Parathyroid adenoma (tissue), 2 donors: ENCODE measurements around the gene C2orf42.
"Not testable (repeated sequence)": the region's sequence is repeated elsewhere in the genome, so short reads cannot be mapped to it uniquely, and the experiment has no call there.

ENCODE experiments used
- H2AFZ ChIP-seq: fragments of 300-600 bp; sonication (generic); one replicate; pipeline ENCODE4 v1.7.0; 2017; ENCODE audit warnings: antibody characterized with exemption, mild to moderate bottlenecking
- H3K27ac ChIP-seq: fragments of 300-600 bp; sonication (generic); one replicate; pipeline ENCODE4 v1.7.0; 2017
- H3K27me3 ChIP-seq: fragments of 300-600 bp; sonication (generic); one replicate; pipeline ENCODE4 v1.7.0; 2017; ENCODE audit warnings: low read length; ENCODE audit not compliant: control insufficient read depth, insufficient read depth
- H3K36me3 ChIP-seq: fragments of 300-600 bp; sonication (generic); one replicate; pipeline ENCODE4 v1.7.0; 2017; ENCODE audit warnings: low read length; ENCODE audit not compliant: control insufficient read depth, insufficient read depth
- H3K4me1 ChIP-seq: fragments of 300-600 bp; sonication (generic); one replicate; pipeline ENCODE4 v1.7.0; 2017; ENCODE audit warnings: control low read depth
- H3K4me2 ChIP-seq: fragments of 300-600 bp; sonication (generic); one replicate; pipeline ENCODE4 v1.7.0; 2017; ENCODE audit warnings: low read length
- H3K4me3 ChIP-seq: fragments of 300-600 bp; sonication (generic); one replicate; pipeline ENCODE4 v1.7.0; 2017; ENCODE audit warnings: low read depth, low read length
- H3K79me2 ChIP-seq: fragments of 300-600 bp; sonication (generic); one replicate; pipeline ENCODE4 v1.7.0; 2017; ENCODE audit warnings: control low read depth
- H3K9ac ChIP-seq: fragments of 300-600 bp; sonication (generic); one replicate; pipeline ENCODE4 v1.7.0; 2017; ENCODE audit warnings: mild to moderate bottlenecking
- H3K9me3 ChIP-seq: fragments of 300-600 bp; sonication (generic); one replicate; pipeline ENCODE4 v1.7.0; 2017; ENCODE audit warnings: low read length; ENCODE audit not compliant: control insufficient read depth
- TF ChIP-seq, protein P1 (sequence below): fragments of 300-600 bp; sonication (generic); IDR thresholded peaks from one replicate; pipeline ENCODE4 v1.7.0; 2017; ENCODE audit warnings: antibody characterized with exemption, mild to moderate bottlenecking
- donor health status: primary hyperparathyroidism.

The C2orf42 gene

DNA sequence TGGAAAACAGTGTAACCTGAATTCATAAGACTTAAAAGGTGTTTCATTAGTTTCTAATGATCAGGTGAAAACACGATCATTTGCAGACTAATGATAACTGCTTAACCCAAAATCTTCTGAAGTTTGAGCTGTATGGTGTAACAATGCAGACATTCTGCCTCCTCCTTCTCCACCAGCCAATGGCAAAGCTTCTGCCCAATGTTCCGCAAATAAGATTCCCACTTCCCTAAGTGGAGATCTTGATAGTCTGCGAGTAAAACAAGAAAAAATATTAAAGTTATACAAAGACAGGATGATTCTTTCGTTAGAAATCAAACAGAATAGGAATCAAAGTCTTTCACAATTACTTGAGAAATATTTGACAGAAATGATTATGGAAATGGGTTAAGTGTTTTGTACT, 8.1 kb downstream of the C2orf42 start:
- Histone ChIP-seq H3K9ac (no peak overlapping the region), H3K27ac (no peak overlapping the region), H2AFZ (no peak overlapping the region), H3K36me3 (no peaks in the 10 kb centered on the region), H3K79me2 (no peaks in the 10 kb centered on the region), H3K9me3 (no peaks in the 10 kb centered on the region), H3K4me1 (no peaks in the 10 kb centered on the region), H3K4me3 (no peak overlapping the region), H3K27me3 (no peaks in the 10 kb centered on the region), H3K4me2 (no peak overlapping the region)
- TF ChIP-seq, protein P1, sequence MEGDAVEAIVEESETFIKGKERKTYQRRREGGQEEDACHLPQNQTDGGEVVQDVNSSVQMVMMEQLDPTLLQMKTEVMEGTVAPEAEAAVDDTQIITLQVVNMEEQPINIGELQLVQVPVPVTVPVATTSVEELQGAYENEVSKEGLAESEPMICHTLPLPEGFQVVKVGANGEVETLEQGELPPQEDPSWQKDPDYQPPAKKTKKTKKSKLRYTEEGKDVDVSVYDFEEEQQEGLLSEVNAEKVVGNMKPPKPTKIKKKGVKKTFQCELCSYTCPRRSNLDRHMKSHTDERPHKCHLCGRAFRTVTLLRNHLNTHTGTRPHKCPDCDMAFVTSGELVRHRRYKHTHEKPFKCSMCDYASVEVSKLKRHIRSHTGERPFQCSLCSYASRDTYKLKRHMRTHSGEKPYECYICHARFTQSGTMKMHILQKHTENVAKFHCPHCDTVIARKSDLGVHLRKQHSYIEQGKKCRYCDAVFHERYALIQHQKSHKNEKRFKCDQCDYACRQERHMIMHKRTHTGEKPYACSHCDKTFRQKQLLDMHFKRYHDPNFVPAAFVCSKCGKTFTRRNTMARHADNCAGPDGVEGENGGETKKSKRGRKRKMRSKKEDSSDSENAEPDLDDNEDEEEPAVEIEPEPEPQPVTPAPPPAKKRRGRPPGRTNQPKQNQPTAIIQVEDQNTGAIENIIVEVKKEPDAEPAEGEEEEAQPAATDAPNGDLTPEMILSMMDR: no peak

DNA sequence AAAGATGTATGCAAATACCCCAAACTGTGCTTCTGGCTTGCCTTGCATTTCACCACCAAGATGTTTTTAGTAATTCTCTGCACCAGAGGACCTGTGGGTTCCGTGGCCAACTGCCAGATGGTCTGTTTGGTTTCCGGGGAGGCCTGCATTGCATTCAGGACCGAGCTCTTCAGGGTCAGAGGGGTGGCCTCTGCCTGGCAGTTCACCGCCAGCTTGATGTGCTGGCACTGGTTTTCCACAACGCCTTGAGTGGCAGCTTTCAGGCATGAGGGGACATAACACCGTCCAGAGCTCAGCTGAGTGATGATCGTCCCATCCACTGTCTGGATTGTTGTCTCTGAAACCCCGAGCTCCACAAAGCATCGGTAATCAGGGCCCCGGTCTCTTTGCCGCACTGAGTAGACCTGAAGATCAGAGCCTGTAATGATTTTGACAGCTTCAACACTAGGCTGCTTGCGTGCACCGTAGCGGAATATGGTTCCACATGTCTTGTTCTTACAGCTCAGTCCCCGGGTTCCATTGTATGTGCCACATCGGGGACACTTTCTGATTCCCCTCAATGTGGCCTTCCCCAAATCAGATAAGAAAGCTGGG, 9.4 kb downstream of the C2orf42 start:
- Histone ChIP-seq H3K36me3 (no peaks in the 10 kb centered on the region), H3K27ac (no peak overlapping the region), H3K4me3 (no peak overlapping the region)

DNA sequence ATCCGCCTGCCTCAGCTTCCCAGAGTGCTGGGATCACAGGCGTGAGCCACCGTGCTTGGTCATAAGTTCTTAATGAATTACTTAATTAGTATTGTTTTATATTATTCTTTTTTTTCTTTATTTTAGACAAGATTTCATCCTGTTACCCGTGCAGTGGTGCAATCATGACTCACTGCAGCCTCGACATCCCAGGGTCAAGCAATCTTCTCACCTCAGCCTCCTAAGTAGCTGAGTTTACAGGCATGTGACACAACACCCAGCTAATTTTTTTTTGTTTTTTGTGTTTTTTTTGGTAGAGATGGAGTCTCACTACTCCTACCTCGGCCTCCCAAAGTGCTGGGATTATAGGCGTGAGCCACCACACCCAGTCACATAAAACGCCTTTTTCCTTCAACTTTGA, 17.3 kb downstream of the C2orf42 start:
- Histone ChIP-seq H3K4me2 (no peak overlapping the region), H3K79me2 (no peaks in the 10 kb centered on the region), H2AFZ (no peak overlapping the region), H3K4me3 (no peak overlapping the region), H3K27ac (no peak overlapping the region), H3K9me3 (no peaks in the 10 kb centered on the region), H3K27me3 (no peaks in the 10 kb centered on the region), H3K36me3 (no peaks in the 10 kb centered on the region), H3K9ac (no peak overlapping the region), H3K4me1 (no peaks in the 10 kb centered on the region)
- TF ChIP-seq, protein P1: no peak

More for the DNA sequence above, 9.4 kb downstream of the C2orf42 start:
- no peak overlapping the region for H3K9ac ChIP-seq
- TF ChIP-seq, protein P1: no peak
- no peak overlapping the region for H2AFZ ChIP-seq
- no peaks in the 10 kb centered on the region for H3K9me3 ChIP-seq
- H3K4me2 ChIP-seq: no peak overlapping the region
- no peaks in the 10 kb centered on the region for H3K4me1 ChIP-seq
- no peaks in the 10 kb centered on the region for H3K27me3 ChIP-seq
- no peaks in the 10 kb centered on the region for H3K79me2 ChIP-seq

DNA sequence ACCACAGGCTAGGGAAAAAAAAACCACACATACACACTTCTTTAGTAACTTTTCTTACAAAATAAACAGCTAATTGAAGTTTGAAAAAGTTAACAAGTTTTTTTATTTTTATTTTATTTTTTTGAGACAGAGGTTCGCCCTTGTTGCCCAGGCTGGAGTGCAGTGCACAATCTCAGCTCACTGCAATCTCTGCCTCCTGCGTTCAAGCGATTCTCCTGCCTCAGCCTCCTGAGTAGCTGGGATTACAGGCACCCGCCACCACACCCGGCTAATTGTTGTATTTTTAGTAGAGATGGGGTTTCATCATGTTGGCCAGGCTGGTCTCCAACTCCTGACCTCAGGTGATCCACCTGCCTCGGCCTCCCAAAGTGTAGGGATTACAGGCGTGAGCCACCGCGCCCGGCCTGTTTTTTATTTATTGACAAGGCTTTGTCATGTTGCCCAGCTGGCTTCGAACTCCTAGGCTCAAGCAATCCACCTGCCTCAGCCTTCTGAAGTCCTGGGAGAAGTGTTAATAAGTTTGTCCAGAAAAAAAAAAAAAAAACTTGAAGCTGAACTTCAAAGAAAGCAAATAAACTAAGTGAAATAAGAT, 21.1 kb downstream of the C2orf42 start:
- H3K27ac ChIP-seq, H3K4me2 ChIP-seq, H3K9ac ChIP-seq, H2AFZ ChIP-seq, H3K27me3 ChIP-seq, H3K9me3 ChIP-seq, H3K4me1 ChIP-seq, H3K36me3 ChIP-seq, H3K79me2 ChIP-seq, H3K4me3 ChIP-seq: not testable (repeated sequence)

DNA sequence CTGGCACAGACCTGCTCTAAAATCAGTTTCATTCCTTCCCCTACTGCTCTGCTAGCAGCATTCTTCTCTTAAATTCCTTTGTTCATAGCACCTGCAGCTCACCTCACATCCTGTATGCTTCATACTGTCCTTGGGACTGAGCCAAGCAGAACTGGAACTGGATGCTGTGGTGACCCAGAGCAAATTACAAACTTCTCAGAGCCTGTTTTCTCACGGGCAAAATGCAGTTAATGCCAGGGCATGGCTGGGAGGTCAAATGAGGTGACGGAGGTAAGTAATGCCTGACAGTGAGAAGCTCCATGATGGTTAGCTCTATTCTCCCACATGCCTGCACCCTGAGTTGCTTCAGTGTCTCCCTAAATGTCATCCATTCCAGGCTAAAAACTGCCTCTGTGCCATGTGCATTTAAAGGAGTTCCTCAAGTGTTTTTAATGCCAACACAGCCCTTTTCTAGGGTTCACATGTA, 29.7 kb downstream of the C2orf42 start:
- Histone ChIP-seq H3K9ac (no peak overlapping the region), H3K27me3 (no peaks in the 10 kb centered on the region), H3K4me3 (no peak overlapping the region), H2AFZ (no peak overlapping the region), H3K4me2 (no peak overlapping the region), H3K4me1 (no peaks in the 10 kb centered on the region), H3K36me3 (no peaks in the 10 kb centered on the region), H3K79me2 (no peaks in the 10 kb centered on the region), H3K9me3 (no peaks in the 10 kb centered on the region), H3K27ac (no peak overlapping the region)
- TF ChIP-seq, protein P1: no peak
